HepG2 (cell line): Measurements from ENCODE around the gene GDF7. TPM values are rescaled to one million over a fixed set of nuclear protein-coding genes. Genes with fewer than 3 reads are reported as not detected.

Source experiments
- CHD4 ChIP-seq: fragments of 200-600 bp; sonication (generic); IDR thresholded peaks from 2 replicates; pipeline ENCODE4 v1.7.0; 2017; ENCODE audit warnings: mild to moderate bottlenecking, low read length, borderline replicate concordance
- FOXJ3 ChIP-seq: sonication (generic); formaldehyde crosslinking; IDR thresholded peaks from 2 replicates; pipeline ENCODE4 v1.4.0; 2020; ENCODE audit warnings: missing genetic modification reagents, mild to moderate bottlenecking, borderline replicate concordance
- FOXO1 ChIP-seq: sonication (generic); formaldehyde crosslinking; IDR thresholded peaks from 2 replicates; pipeline ENCODE4 v1.4.0; 2020; ENCODE audit warnings: missing genetic modification reagents
- HHEX ChIP-seq: IDR thresholded peaks from 2 replicates; pipeline ENCODE4 v1.6.1; 2016; ENCODE audit warnings: control low read depth
- HINFP ChIP-seq: sonication (generic); formaldehyde crosslinking; IDR thresholded peaks from 2 replicates; pipeline ENCODE4 v1.4.0; 2020; ENCODE audit warnings: low read depth, mild to moderate bottlenecking, missing genetic modification reagents
- HMG20A ChIP-seq: IDR thresholded peaks from 2 replicates; pipeline ENCODE4 v1.6.1; 2016; ENCODE audit warnings: borderline replicate concordance
- PHF21A ChIP-seq: sonication (generic); formaldehyde crosslinking; IDR thresholded peaks from 2 replicates; pipeline ENCODE4 v1.5.0; 2020; ENCODE audit warnings: mild to moderate bottlenecking, missing genetic modification reagents
- PITX1 ChIP-seq: sonication (generic); formaldehyde crosslinking; IDR thresholded peaks from 2 replicates; pipeline ENCODE4 v1.5.1; 2020; ENCODE audit warnings: mild to moderate bottlenecking, missing genetic modification reagents
- POLR2G ChIP-seq: fragments of 200-400 bp; formaldehyde crosslinking; IDR thresholded peaks from 2 replicates; pipeline ENCODE4 v1.6.1; 2018; ENCODE audit warnings: mild to moderate bottlenecking, low read depth, low read length, moderate library complexity
- SNAPC4 ChIP-seq: sonication (generic); formaldehyde crosslinking; IDR thresholded peaks from 2 replicates; pipeline ENCODE4 v1.4.0; 2020; ENCODE audit warnings: mild to moderate bottlenecking, missing genetic modification reagents
- TEAD2 ChIP-seq: sonication (generic); formaldehyde crosslinking; IDR thresholded peaks from 2 replicates; pipeline ENCODE4 v1.9.0; 2021; ENCODE audit warnings: missing genetic modification reagents
- TERF1 ChIP-seq: sonication (generic); formaldehyde crosslinking; IDR thresholded peaks from 2 replicates; pipeline ENCODE4 v1.8.0; 2022; ENCODE audit warnings: mild to moderate bottlenecking, missing genetic modification reagents, moderate library complexity
- ZBTB38 ChIP-seq: sonication (generic); formaldehyde crosslinking; IDR thresholded peaks from 2 replicates; pipeline ENCODE4 v1.5.1; 2020; ENCODE audit warnings: mild to moderate bottlenecking, missing genetic modification reagents
- ZNF296 ChIP-seq: sonication (generic); formaldehyde crosslinking; conservative IDR thresholded peaks from 2 replicates; pipeline ENCODE4 v1.5.0; 2020; ENCODE audit warnings: mild to moderate bottlenecking, missing genetic modification reagents
- ZNF3 ChIP-seq: IDR thresholded peaks from 2 replicates; pipeline ENCODE4 v1.7.0; 2017; ENCODE audit warnings: inconsistent platforms
- ZNF580 ChIP-seq: IDR thresholded peaks from 2 replicates; pipeline ENCODE4 v1.6.1; 2016; ENCODE audit warnings: low read depth, borderline replicate concordance
- ZNF607 ChIP-seq: sonication (generic); formaldehyde crosslinking; IDR thresholded peaks from 2 replicates; pipeline ENCODE4 v1.5.1; 2020; ENCODE audit warnings: missing genetic modification reagents, mild to moderate bottlenecking, borderline replicate concordance
- ZNF614 ChIP-seq: IDR thresholded peaks from 2 replicates; pipeline ENCODE4 v1.6.1; 2018; ENCODE audit warnings: missing biosample characterization, missing genetic modification reagents, inconsistent platforms, borderline replicate concordance
- ZNF761 ChIP-seq: sonication (generic); formaldehyde crosslinking; conservative IDR thresholded peaks from 2 replicates; pipeline ENCODE4 v1.4.0; 2020; ENCODE audit warnings: mild to moderate bottlenecking, missing genetic modification reagents
- ZNF83 ChIP-seq: sonication (generic); formaldehyde crosslinking; IDR thresholded peaks from 2 replicates; pipeline ENCODE4 v1.4.0; 2020; ENCODE audit warnings: missing genetic modification reagents, mild to moderate bottlenecking, borderline replicate concordance
- polyA plus RNA-seq, 8 experiments: library from polyadenylated mRNA; depleted of rRNA in 3 of 8; stranded (reverse) in 7 of 8; unstranded in 1 of 8; fragments of >200 nt; fragmentation: Illumina TruSeq in 4 of 8; extraction: Trizol in 4 of 8; gene quantifications; 2 replicates each; pipeline versions ENCODE4 v1.2.1 to v1.2.3, GENCODE V29; 2011 to 2016; ENCODE audit warnings: low read depth in 4 of 8, missing spikeins in 1 of 8, mixed read lengths in 1 of 8; ENCODE audit not compliant: insufficient read depth in 1 of 8
- total RNA-seq, 5 experiments: library from RNA; depleted of rRNA; stranded (reverse); fragments of >200 nt; fragmentation: Illumina TruSeq; extraction: Trizol; gene quantifications; 2 replicates each; pipeline ENCODE4 v1.2.3, GENCODE V29; 2016; ENCODE audit warnings: low read depth in 1 of 5

GDF7 gene
- total and polyA plus RNA-seq, 2 of the 13 experiments (the other 11 are each of a cell fraction or from before 2014, with no cell fraction given) = 1.6 to 15.0 TPM

GRCh38 chr2:20617892-20618467 lies 49.0 kb upstream of the GDF7 start (continued):
- TF ChIP-seq HINFP (CRISPR knock-in tag) (no peak), SNAPC4 (CRISPR knock-in tag) (no peak), HHEX (CRISPR knock-in tag) (no peak), ZNF614 (peak; percentile 59; the same call in 1 of the 2 replicates), HMG20A (peak; percentile 50; the same call in 1 of the 2 replicates), FOXJ3 (0 out of 2 replicates have a peak, but pooled peaks have one; percentile 32), ZNF580 (peak; percentile 54; the same call in 1 of the 2 replicates), ZNF761 (CRISPR knock-in tag) (no peak), PITX1 (CRISPR knock-in tag) (peak; percentile 65; the same call in 1 of the 2 replicates), POLR2G (peak; percentile 34), ZNF83 (CRISPR knock-in tag) (no peak), ZNF3 (CRISPR knock-in tag) (no peak), TEAD2 (CRISPR knock-in tag) (no peak), PHF21A (CRISPR knock-in tag) (0 out of 2 replicates have a peak, but pooled peaks have one; percentile 47), FOXO1 (0 out of 2 replicates have a peak, but pooled peaks have one; percentile 7), ZBTB38 (CRISPR knock-in tag) (peak; percentile 79; the same call in 1 of the 2 replicates), ZNF296 (CRISPR knock-in tag) (peak; percentile 71; the same call in 1 of the 2 replicates), ZNF607 (no peak), TERF1 (CRISPR knock-in tag) (no peak), CHD4 (no peak)
